HAP-1 (cell line): Measurements from ENCODE around the gene CRYGN.

ENCODE experiments used
- DNase-seq, 2 experiments: peaks; one replicate each; pipeline ENCODE4 v3.0.0-alpha.2; 2016 to 2020; ENCODE audit warnings: low spot score in 2 of 2
- H3K27me3 ChIP-seq: fragments of 250-450 bp; sonication (Bioruptor Pico); 2 replicates; pipeline ENCODE4 v1.5.1; 2020; ENCODE audit warnings: low read depth, mild to moderate bottlenecking, moderate library complexity
- H3K36me3 ChIP-seq: fragments of 250-450 bp; sonication (Bioruptor Pico); replicated peaks from 2 replicates; pipeline ENCODE4 v1.5.1; 2020; ENCODE audit warnings: mild to moderate bottlenecking
- H3K4me1 ChIP-seq: fragments of 250-450 bp; sonication (Bioruptor Pico); 2 replicates; pipeline ENCODE4 v1.5.1; 2020; ENCODE audit warnings: mild to moderate bottlenecking
- H3K4me3 ChIP-seq: fragments of 250-450 bp; sonication (Bioruptor Pico); 2 replicates; pipeline ENCODE4 v1.5.1; 2020; ENCODE audit warnings: mild to moderate bottlenecking, moderate library complexity
- H3K9me3 ChIP-seq: fragments of 250-450 bp; sonication (Bioruptor Pico); 2 replicates; pipeline ENCODE4 v1.5.1; 2020; ENCODE audit warnings: mild to moderate bottlenecking, moderate library complexity
- in situ Hi-C: fragments of 300-500 bp; cut with MboI; formaldehyde crosslinking; loops from 3 replicates; pipeline ENCODE4 v1.14.3; 2020; ENCODE audit warnings: low sequenced_read_pairs, inconsistent platforms, mixed read lengths

CRYGN gene

GRCh38 chr7:151386301-151387160 is 53.4 kb downstream of the CRYGN start:
- Histone ChIP-seq H3K4me1 (no peaks in the 10 kb centered on the region), H3K4me3 (no peak overlapping the region), H3K36me3 (no peaks in the 10 kb centered on the region), H3K9me3 (no peaks in the 10 kb centered on the region), H3K27me3 (no peaks in the 10 kb centered on the region)
- no peak for DNase-seq
- in situ Hi-C loops, result no loop called here

GRCh38 chr7:151385626-151386300 is 54.2 kb downstream of the CRYGN start:
- no peaks in the 10 kb centered on the region for H3K9me3 ChIP-seq
- no peaks in the 10 kb centered on the region for H3K27me3 ChIP-seq
- in situ Hi-C loops, result no loop called here
- DNase-seq, result no peak
- H3K36me3 ChIP-seq, result no peaks in the 10 kb centered on the region
- no peaks in the 10 kb centered on the region for H3K4me1 ChIP-seq
- no peak overlapping the region for H3K4me3 ChIP-seq

- H3K4me3 ChIP-seq, result no peak overlapping the region
- H3K36me3 ChIP-seq, result no peaks in the 10 kb centered on the region
- H3K4me1 ChIP-seq, result no peaks in the 10 kb centered on the region
- H3K9me3 ChIP-seq, result no peaks in the 10 kb centered on the region
- DNase-seq, result no peak
- H3K27me3 ChIP-seq, result no peaks in the 10 kb centered on the region
- in situ Hi-C loops, result no loop called here
Measured at GRCh38 chr7:151384776-151385625, 54.9 kb downstream of the CRYGN start.

- no peak for DNase-seq
- no peaks in the 10 kb centered on the region for H3K4me1 ChIP-seq
- H3K27me3 ChIP-seq, result no peaks in the 10 kb centered on the region
- no peak overlapping the region for H3K4me3 ChIP-seq
- H3K36me3 ChIP-seq, result no peaks in the 10 kb centered on the region
- in situ Hi-C loops, result no loop called here
- H3K9me3 ChIP-seq, result no peaks in the 10 kb centered on the region
Measured at GRCh38 chr7:151384352-151384697, 55.6 kb downstream of the CRYGN start.

- no peaks in the 10 kb centered on the region for H3K4me1 ChIP-seq
- H3K27me3 ChIP-seq, result no peaks in the 10 kb centered on the region
Measured at GRCh38 chr7:151383638-151384351, 56.1 kb downstream of the CRYGN start.

GRCh38 chr7:151382079-151382885 is 57.7 kb downstream of the CRYGN start:
- Histone ChIP-seq H3K4me1 (no peaks in the 10 kb centered on the region), H3K27me3 (no peaks in the 10 kb centered on the region), H3K9me3 (no peaks in the 10 kb centered on the region), H3K36me3 (no peaks in the 10 kb centered on the region), H3K4me3 (no peak overlapping the region)
- in situ Hi-C loops, result no loop called here
- DNase-seq, result no peak

More at GRCh38 chr7:151383638-151384351, 56.1 kb downstream of the CRYGN start:
- in situ Hi-C loops, result no loop called here
- Histone ChIP-seq H3K9me3 (no peaks in the 10 kb centered on the region), H3K36me3 (no peaks in the 10 kb centered on the region), H3K4me3 (no peak overlapping the region)
- DNase-seq, result no peak

GRCh38 chr7:151381348-151382078 is 58.4 kb downstream of the CRYGN start:
- H3K27me3 ChIP-seq, result no peaks in the 10 kb centered on the region
- in situ Hi-C loops, result no loop called here
- H3K4me3 ChIP-seq, result no peak overlapping the region
- DNase-seq, result no peak
- H3K4me1 ChIP-seq, result no peaks in the 10 kb centered on the region
- no peaks in the 10 kb centered on the region for H3K36me3 ChIP-seq
- no peaks in the 10 kb centered on the region for H3K9me3 ChIP-seq

GRCh38 chr7:151381098-151381347 is 58.9 kb downstream of the CRYGN start:
- H3K4me1 ChIP-seq, result no peaks in the 10 kb centered on the region
- no peak for DNase-seq
- H3K9me3 ChIP-seq, result no peaks in the 10 kb centered on the region
- H3K36me3 ChIP-seq, result no peaks in the 10 kb centered on the region
- H3K4me3 ChIP-seq, result no peak overlapping the region
- H3K27me3 ChIP-seq, result no peaks in the 10 kb centered on the region
- in situ Hi-C loops, result no loop called here

GRCh38 chr7:151380199-151381097 is 59.5 kb downstream of the CRYGN start:
- DNase-seq, result no peak
- no peaks in the 10 kb centered on the region for H3K9me3 ChIP-seq
- H3K36me3 ChIP-seq, result no peaks in the 10 kb centered on the region
- H3K4me1 ChIP-seq, result no peaks in the 10 kb centered on the region
- no peaks in the 10 kb centered on the region for H3K27me3 ChIP-seq
- in situ Hi-C loops, result no loop called here
- H3K4me3 ChIP-seq, result no peak overlapping the region

GRCh38 chr7:151379534-151380198 is 60.3 kb downstream of the CRYGN start:
- no peak for DNase-seq
- Histone ChIP-seq H3K4me3 (no peak overlapping the region), H3K36me3 (no peaks in the 10 kb centered on the region), H3K9me3 (no peaks in the 10 kb centered on the region), H3K27me3 (no peaks in the 10 kb centered on the region), H3K4me1 (no peaks in the 10 kb centered on the region)
- in situ Hi-C loops, result loop anchor here (10.0 kb wide), 1 partner anchor 385 kb away; no protein-coding TSS in a partner anchor

- in situ Hi-C loops, result loop anchor here (10.0 kb wide), 1 partner anchor 386 kb away; no protein-coding TSS in a partner anchor
- no peak for DNase-seq
- H3K4me3 ChIP-seq, result no peak overlapping the region
- H3K9me3 ChIP-seq, result no peaks in the 10 kb centered on the region
- H3K36me3 ChIP-seq, result no peaks in the 10 kb centered on the region
- H3K4me1 ChIP-seq, result no peaks in the 10 kb centered on the region
- no peaks in the 10 kb centered on the region for H3K27me3 ChIP-seq
Measured at GRCh38 chr7:151379193-151379520, 60.8 kb downstream of the CRYGN start.
